GM21447 (cell line): ENCODE measurements around the gene HOXC5.

Experiments
- ATAC-seq: cut with Tn5 transposase; IDR thresholded peaks from one replicate; pipeline ENCODE4 v1.9.1; 2021; ENCODE audit not compliant: unreplicated experiment

HOXC5 gene

GRCh38 chr12:54045401-54045800, 12.6 kb downstream of the HOXC5 start:
- no peak for ATAC-seq

GRCh38 chr12:54045868-54046521, 13.1 kb downstream of the HOXC5 start:
- ATAC-seq, result no peak

GRCh38 chr12:54046809-54047159, 13.9 kb downstream of the HOXC5 start:
- no peak for ATAC-seq

- no peak for ATAC-seq
Measured at GRCh38 chr12:54047160-54047963, 14.5 kb downstream of the HOXC5 start.

GRCh38 chr12:54047964-54048303, 15.1 kb downstream of the HOXC5 start:
- ATAC-seq, result no peak

- ATAC-seq, result no peak
Measured at GRCh38 chr12:54048406-54049093, 15.7 kb downstream of the HOXC5 start.

- no peak for ATAC-seq
Measured at GRCh38 chr12:54049108-54049507, 16.3 kb downstream of the HOXC5 start.

- ATAC-seq, result no peak
Measured at GRCh38 chr12:54050482-54050810, 17.6 kb downstream of the HOXC5 start.

- no peak for ATAC-seq
Measured at GRCh38 chr12:54051026-54051842, 18.4 kb downstream of the HOXC5 start.

- no peak for ATAC-seq
Measured at GRCh38 chr12:54051874-54052437, 19.1 kb downstream of the HOXC5 start.

- peak; percentile 3 for ATAC-seq
Measured at GRCh38 chr12:54052438-54053002, 19.7 kb downstream of the HOXC5 start.

GRCh38 chr12:54053003-54053750, 20.3 kb downstream of the HOXC5 start:
- peak; percentile 78 for ATAC-seq

GRCh38 chr12:54053751-54054741, 21.2 kb downstream of the HOXC5 start, which contains the start of gene HOXC4:
HOXC4 (plus strand) TSS chr12:54053835; CDS start chr12:54053923, 88 bp downstream.
- ATAC-seq, result peak; percentile 40

GRCh38 chr12:54054742-54055194, 21.9 kb downstream of the HOXC5 start:
- ATAC-seq, result no peak

- ATAC-seq, result no peak
Measured at GRCh38 chr12:54055552-54055951, 22.7 kb downstream of the HOXC5 start.

- ATAC-seq, result no peak
Measured at GRCh38 chr12:54056110-54056509, 23.3 kb downstream of the HOXC5 start.

GRCh38 chr12:54058128-54058768, 25.4 kb downstream of the HOXC5 start:
- no peak for ATAC-seq

GRCh38 chr12:54059668-54060067, 26.8 kb downstream of the HOXC5 start:
- ATAC-seq, result no peak
